Thoracic aorta (tissue), 2 donors: Measurements from ENCODE around the gene TEX30. TPM values are rescaled to one million over a fixed set of nuclear protein-coding genes. Genes with fewer than 3 reads are reported as not detected.
A peak's percentile ranks its signal among the peaks of the same experiment; 100 is the strongest.

Source experiments
- ATAC-seq: fragments of 150-250 bp; one replicate; pipeline ENCODE4 v1.8.0; 2017; ENCODE audit warnings: low read depth; ENCODE audit not compliant: insufficient number of reproducible peaks, low FRiP score
- DNase-seq: peaks from one replicate; pipeline ENCODE4 v3.0.0-alpha.2; 2020; ENCODE audit warnings: low spot score
- H3K27ac ChIP-seq, 2 donors: fragments of 200-600 bp; sonication (generic); 1 replicate in 1 of 2; 2 replicates in 1 of 2; pipeline ENCODE4 v1.5.1; 2016; ENCODE audit warnings: mild to moderate bottlenecking in 2 of 2, moderate library complexity in 2 of 2
- H3K27me3 ChIP-seq: fragments of 200-600 bp; sonication (generic); replicated peaks from 2 replicates; pipeline ENCODE4 v1.6.0; 2016; ENCODE audit warnings: mild to moderate bottlenecking; ENCODE audit not compliant: insufficient read depth
- H3K36me3 ChIP-seq: fragments of 200-600 bp; sonication (generic); one replicate; pipeline ENCODE4 v1.5.1; 2016
- H3K4me1 ChIP-seq, 2 donors: fragments of 200-600 bp; sonication (generic); 1 replicate in 1 of 2; 2 replicates in 1 of 2; pipeline versions ENCODE4 v1.5.1 to v1.6.0; 2016; ENCODE audit warnings: low read depth in 2 of 2, mild to moderate bottlenecking in 1 of 2; ENCODE audit not compliant: control insufficient read depth in 1 of 2
- H3K4me3 ChIP-seq: fragments of 200-600 bp; sonication (generic); 2 replicates; pipeline ENCODE4 v1.5.1; 2016; ENCODE audit warnings: mild to moderate bottlenecking
- H3K9me3 ChIP-seq: fragments of 200-600 bp; sonication (generic); 2 replicates; pipeline ENCODE4 v1.5.1; 2016
- CTCF ChIP-seq: fragments of 200-600 bp; sonication (generic); IDR thresholded peaks from one replicate; pipeline ENCODE4 v1.5.1; 2019; ENCODE audit warnings: antibody characterized with exemption
- total RNA-seq, 2 donors: library from RNA; depleted of rRNA; stranded (reverse); fragments of >200 nt; gene quantifications; one replicate each; pipeline versions ENCODE4 v1.1.0 to v1.2.3, GENCODE V29; 2016

Gene TEX30
- 1 to 10 TPM; 2.8 to 8.0 TPM for total RNA-seq

GRCh38 chr13:102773441-102774213, at the start of gene TEX30:
TEX30 (minus strand) TSS chr13:102773786; CDS start chr13:102770026, 3,760 bp downstream.
- peak within 1 kb of the TSS; percentile 91 for H3K4me3 ChIP-seq
- no peaks in the 10 kb centered on the region for H3K36me3 ChIP-seq
- peaks cover 7 to 8% of the 10 kb centered on the region in 2 donors for H3K4me1 ChIP-seq
- H3K9me3 ChIP-seq, result no peaks in the 10 kb centered on the region
- H3K27me3 ChIP-seq, result no peaks in the 10 kb centered on the region
- TF ChIP-seq CTCF, result no peak
- ATAC-seq, result peak; percentile 87
- DNase-seq, result peak; percentile 27
- H3K27ac ChIP-seq, result peak within 1 kb of the TSS; percentile 74 to 80

- no peaks in the 10 kb centered on the region for H3K9me3 ChIP-seq
- TF ChIP-seq CTCF, result no peak
- no peak for DNase-seq
- no peaks in the 10 kb centered on the region for H3K27me3 ChIP-seq
- H3K36me3 ChIP-seq, result peaks cover 4% of the 10 kb centered on the region
- H3K4me1 ChIP-seq, result peaks cover 0 to 4% of the 10 kb centered on the region in 2 donors
- H3K27ac ChIP-seq, result no peak overlapping the region
- ATAC-seq, result no peak
- no peak overlapping the region for H3K4me3 ChIP-seq
Observed at GRCh38 chr13:102817907-102818306, 44.3 kb upstream of the TEX30 start.

GRCh38 chr13:102817241-102817640, 43.7 kb upstream of the TEX30 start:
- Histone ChIP-seq H3K4me1 (peaks cover 0 to 4% of the 10 kb centered on the region in 2 donors), H3K9me3 (no peaks in the 10 kb centered on the region), H3K27me3 (no peaks in the 10 kb centered on the region), H3K36me3 (no peaks in the 10 kb centered on the region), H3K4me3 (no peak overlapping the region), H3K27ac (no peak overlapping the region)
- DNase-seq (no peak), ATAC-seq (no peak)
- no peak for TF ChIP-seq CTCF

- DNase-seq, result no peak
- H3K36me3 ChIP-seq, result no peaks in the 10 kb centered on the region
- peaks cover 0 to 4% of the 10 kb centered on the region in 2 donors for H3K4me1 ChIP-seq
- TF ChIP-seq CTCF, result no peak
- no peak overlapping the region for H3K4me3 ChIP-seq
- H3K27ac ChIP-seq, result no peak overlapping the region
- no peak for ATAC-seq
- no peaks in the 10 kb centered on the region for H3K9me3 ChIP-seq
- no peaks in the 10 kb centered on the region for H3K27me3 ChIP-seq
Observed at GRCh38 chr13:102816708-102817107, 43.1 kb upstream of the TEX30 start.

- peaks cover 0 to 4% of the 10 kb centered on the region in 2 donors for H3K4me1 ChIP-seq
- no peak overlapping the region for H3K4me3 ChIP-seq
- ATAC-seq (no peak), DNase-seq (no peak)
- H3K9me3 ChIP-seq, result peaks cover 3% of the 10 kb centered on the region
- no peak overlapping the region for H3K27ac ChIP-seq
- TF ChIP-seq CTCF, result no peak
- no peaks in the 10 kb centered on the region for H3K27me3 ChIP-seq
- H3K36me3 ChIP-seq, result no peaks in the 10 kb centered on the region
Observed at GRCh38 chr13:102815788-102816187, 42.2 kb upstream of the TEX30 start.
